ENCODE results near the gene NTSR2. TPM values are rescaled to one million over a fixed set of nuclear protein-coding genes. Genes with fewer than 3 reads are reported as not detected.

The NTSR2 gene
- polyA plus RNA-seq, 4 donors: 0.06 TPM; not detected in 3

- no peak for DNase-seq
- Histone ChIP-seq H3K9me3 (ENCODE audit: control insufficient read depth in 2 of 2, insufficient read depth in 1 of 2, low read depth in 1 of 2, low read length in 1 of 2) (peaks cover 0 to 4% of the 10 kb centered on the region in 2 donors), H3K27ac (ENCODE audit: low read depth in 1 of 3, low read length in 2 of 3) (no peak overlapping the region), H3K36me3 (ENCODE audit: control insufficient read depth in 3 of 3, insufficient read depth in 2 of 3, low read depth in 1 of 3, low read length in 3 of 3) (no peaks in the 10 kb centered on the region), H3K4me1 (ENCODE audit: control insufficient read depth in 3 of 3, insufficient read depth in 2 of 3, low read depth in 1 of 3, low read length in 2 of 3) (no peaks in the 10 kb centered on the region), H3K27me3 (ENCODE audit: control insufficient read depth in 3 of 3, insufficient read depth in 3 of 3, low read length in 3 of 3) (peaks cover 0 to 6% (median 0%) of the 10 kb centered on the region in 3 donors), H3K4me3 (ENCODE audit: low read depth in 1 of 3, low read length in 3 of 3) (no peak overlapping the region)
- 84 to 91% (median 88%) methylated on average over 10 of the region's 10 CpGs for WGBS, 3 donors
- no peak for FAIRE-seq
Observed at GRCh38 chr2:11659851-11660250, 10.1 kb downstream of the NTSR2 start.

DNA sequence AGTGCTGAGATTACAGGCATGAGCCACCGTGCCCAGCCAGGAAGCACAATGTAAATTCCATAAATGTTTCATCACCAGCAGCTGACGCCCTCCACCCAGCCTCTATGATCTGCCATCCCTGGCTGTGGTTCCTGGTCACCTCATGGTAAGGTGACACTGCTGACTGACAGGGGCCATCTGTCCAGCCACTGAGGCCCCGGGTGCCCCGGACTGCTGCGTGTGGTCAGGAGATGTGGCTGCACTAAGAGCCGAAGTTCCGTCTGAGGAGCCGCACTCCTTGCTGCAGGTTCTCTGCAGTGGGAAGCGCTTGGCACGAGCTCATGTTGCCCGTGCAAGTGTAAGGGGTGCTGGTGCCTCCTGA lies 10.9 kb downstream of the NTSR2 start:
- no peak overlapping the region for H3K27ac ChIP-seq (ENCODE audit: low read depth in 1 of 3, low read length in 2 of 3)
- no peak overlapping the region for H3K4me3 ChIP-seq (ENCODE audit: low read depth in 1 of 3, low read length in 3 of 3)
- H3K9me3 ChIP-seq (ENCODE audit: control insufficient read depth in 2 of 2, insufficient read depth in 1 of 2, low read depth in 1 of 2, low read length in 1 of 2): peaks cover 0 to 4% of the 10 kb centered on the region in 2 donors
- no peaks in the 10 kb centered on the region for H3K36me3 ChIP-seq (ENCODE audit: control insufficient read depth in 3 of 3, insufficient read depth in 2 of 3, low read depth in 1 of 3, low read length in 3 of 3)
- FAIRE-seq (no peak), DNase-seq (no peak)
- H3K27me3 ChIP-seq (ENCODE audit: control insufficient read depth in 3 of 3, insufficient read depth in 3 of 3, low read length in 3 of 3): peaks cover 0 to 6% (median 0%) of the 10 kb centered on the region in 3 donors
- H3K4me1 ChIP-seq (ENCODE audit: control insufficient read depth in 3 of 3, insufficient read depth in 2 of 3, low read depth in 1 of 3, low read length in 2 of 3): no peaks in the 10 kb centered on the region
- 67 to 84% (median 77%) methylated on average over 11 of the region's 11 CpGs for whole genome bisulfite sequencing, 3 donors

DNA sequence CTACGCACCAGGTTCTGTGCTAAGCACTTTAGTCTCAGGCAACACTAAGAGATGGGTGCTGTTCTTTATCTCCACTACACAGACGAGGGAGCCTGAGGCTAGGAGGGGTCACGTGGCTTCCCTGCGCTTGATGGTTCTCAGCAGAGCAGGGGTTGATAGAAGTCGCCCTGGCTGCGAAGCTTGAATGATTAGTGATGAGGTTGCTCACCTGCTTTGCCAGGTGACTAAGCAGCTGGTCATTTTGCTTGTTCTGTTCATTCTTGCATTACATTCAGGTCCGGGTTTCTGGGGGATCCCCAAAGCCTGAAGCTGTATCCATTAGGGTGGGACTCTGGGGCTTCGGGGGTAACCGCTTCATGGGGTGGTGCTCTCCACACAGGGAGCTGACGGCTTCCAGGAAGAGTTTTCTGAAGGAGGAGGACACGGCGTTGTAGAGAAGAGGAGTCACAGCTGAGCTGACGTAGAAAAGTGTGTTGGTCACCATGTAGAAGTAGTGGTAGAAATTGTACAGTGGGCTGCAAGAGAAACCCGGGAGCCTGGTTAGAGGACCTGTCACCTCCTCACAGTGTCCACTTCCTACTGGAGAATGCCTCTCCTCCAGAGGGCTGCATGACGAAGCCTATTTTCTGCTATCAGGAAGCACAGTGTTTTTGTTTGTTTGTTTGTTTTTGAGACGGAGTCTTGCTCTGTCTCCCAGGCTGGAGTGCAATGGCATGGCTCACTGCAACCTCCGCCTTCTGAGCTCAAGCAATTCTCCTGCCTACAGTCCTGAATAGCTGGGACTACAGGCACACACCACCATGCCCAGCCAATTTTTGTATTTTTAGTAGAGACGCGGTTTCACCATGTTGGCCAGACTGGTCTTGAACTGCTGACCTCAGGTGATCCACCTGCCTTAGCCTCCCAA lies 11.5 kb downstream of the NTSR2 start:
- WGBS, 3 donors: 79 to 81% (median 79%) methylated on average over 19 of the region's 19 CpGs
- FAIRE-seq (no peak), DNase-seq (no peak)
- Histone ChIP-seq H3K36me3 (ENCODE audit: control insufficient read depth in 3 of 3, insufficient read depth in 2 of 3, low read depth in 1 of 3, low read length in 3 of 3) (no peaks in the 10 kb centered on the region), H3K4me1 (ENCODE audit: control insufficient read depth in 3 of 3, insufficient read depth in 2 of 3, low read depth in 1 of 3, low read length in 2 of 3) (no peaks in the 10 kb centered on the region), H3K4me3 (ENCODE audit: low read depth in 1 of 3, low read length in 3 of 3) (no peak overlapping the region), H3K27ac (ENCODE audit: low read depth in 1 of 3, low read length in 2 of 3) (no peak overlapping the region), H3K27me3 (ENCODE audit: control insufficient read depth in 3 of 3, insufficient read depth in 3 of 3, low read length in 3 of 3) (peaks cover 0 to 6% (median 0%) of the 10 kb centered on the region in 3 donors), H3K9me3 (ENCODE audit: control insufficient read depth in 2 of 2, insufficient read depth in 1 of 2, low read depth in 1 of 2, low read length in 1 of 2) (peaks cover 0 to 4% of the 10 kb centered on the region in 2 donors)

DNA sequence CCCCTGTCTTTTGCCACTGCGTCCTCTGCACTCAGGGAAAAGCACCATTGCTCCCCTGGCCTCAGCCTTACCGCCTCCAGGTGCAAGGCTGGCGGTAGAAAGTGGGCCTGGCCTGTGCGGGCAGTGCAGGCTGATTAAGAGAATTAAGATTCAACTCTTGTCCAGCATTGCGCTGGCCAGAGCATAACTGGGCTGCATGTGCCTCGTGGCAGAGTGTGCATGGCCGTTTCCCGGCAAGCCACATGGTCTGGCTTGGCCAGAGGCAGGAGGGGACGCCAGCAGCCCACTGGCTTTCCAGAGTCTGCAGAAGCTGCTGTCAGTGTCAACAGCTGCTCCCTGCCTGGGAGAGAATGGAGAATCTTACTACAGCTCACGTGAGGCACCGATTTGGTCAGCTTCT lies 12.3 kb downstream of the NTSR2 start:
- FAIRE-seq (no peak), DNase-seq (no peak)
- peaks cover 0 to 3% of the 10 kb centered on the region in 2 donors for H3K9me3 ChIP-seq (ENCODE audit: control insufficient read depth in 2 of 2, insufficient read depth in 1 of 2, low read depth in 1 of 2, low read length in 1 of 2)
- peaks cover 0 to 6% (median 0%) of the 10 kb centered on the region in 3 donors for H3K27me3 ChIP-seq (ENCODE audit: control insufficient read depth in 3 of 3, insufficient read depth in 3 of 3, low read length in 3 of 3)
- 77 to 88% (median 80%) methylated on average over 11 of the region's 11 CpGs for WGBS, 3 donors
- no peaks in the 10 kb centered on the region for H3K4me1 ChIP-seq (ENCODE audit: control insufficient read depth in 3 of 3, insufficient read depth in 2 of 3, low read depth in 1 of 3, low read length in 2 of 3)
- H3K36me3 ChIP-seq (ENCODE audit: control insufficient read depth in 3 of 3, insufficient read depth in 2 of 3, low read depth in 1 of 3, low read length in 3 of 3): no peaks in the 10 kb centered on the region
- H3K4me3 ChIP-seq (ENCODE audit: low read depth in 1 of 3, low read length in 3 of 3): no peak overlapping the region
- H3K27ac ChIP-seq (ENCODE audit: low read depth in 1 of 3, low read length in 2 of 3): no peak overlapping the region

DNA sequence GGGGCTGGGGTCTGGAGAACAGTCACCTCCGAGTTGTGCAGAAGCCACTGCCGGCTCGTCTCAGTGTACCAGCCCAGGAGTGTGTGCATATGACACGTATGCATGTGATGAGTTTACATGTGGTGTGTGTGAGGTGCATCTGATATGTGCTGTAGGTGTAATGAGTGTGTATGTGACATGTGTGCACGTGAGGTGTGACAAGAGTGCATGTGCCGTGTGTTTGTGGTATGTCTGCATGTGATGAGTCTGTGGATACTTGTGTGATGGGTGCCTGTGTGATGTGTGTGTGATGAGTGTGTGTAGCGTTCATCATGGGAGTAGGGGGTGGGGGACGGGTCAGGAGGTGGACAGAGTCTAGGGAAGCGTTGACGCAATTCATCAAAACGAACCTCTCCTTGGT lies 12.8 kb downstream of the NTSR2 start:
- FAIRE-seq: no peak
- peaks cover 0 to 6% (median 0%) of the 10 kb centered on the region in 3 donors for H3K27me3 ChIP-seq (ENCODE audit: control insufficient read depth in 3 of 3, insufficient read depth in 3 of 3, low read length in 3 of 3)

GRCh38 chr2:11656671-11657101 lies 13.3 kb downstream of the NTSR2 start:
- WGBS, 3 donors: 35 to 63% (median 41%) methylated on average over 31 of the region's 31 CpGs
- H3K27ac ChIP-seq (ENCODE audit: low read depth in 1 of 3, low read length in 2 of 3): no peak overlapping the region
- no peaks in the 10 kb centered on the region for H3K36me3 ChIP-seq (ENCODE audit: control insufficient read depth in 3 of 3, insufficient read depth in 2 of 3, low read depth in 1 of 3, low read length in 3 of 3)
- H3K4me3 ChIP-seq (ENCODE audit: low read depth in 1 of 3, low read length in 3 of 3): no peak overlapping the region
- no peak for FAIRE-seq
- peak; percentile 29 to 44 for DNase-seq
- H3K27me3 ChIP-seq (ENCODE audit: control insufficient read depth in 3 of 3, insufficient read depth in 3 of 3, low read length in 3 of 3): peaks cover 0 to 6% (median 0%) of the 10 kb centered on the region in 3 donors
- no peaks in the 10 kb centered on the region for H3K4me1 ChIP-seq (ENCODE audit: control insufficient read depth in 3 of 3, insufficient read depth in 2 of 3, low read depth in 1 of 3, low read length in 2 of 3)
- H3K9me3 ChIP-seq (ENCODE audit: control insufficient read depth in 2 of 2, insufficient read depth in 1 of 2, low read depth in 1 of 2, low read length in 1 of 2): no peaks in the 10 kb centered on the region

More for the DNA sequence above, 12.8 kb downstream of the NTSR2 start:
- H3K4me3 ChIP-seq (ENCODE audit: low read depth in 1 of 3, low read length in 3 of 3): no peak overlapping the region
- WGBS, 3 donors: 82 to 90% (median 84%) methylated on average over 10 to 11 of the region's 11 CpGs
- no peaks in the 10 kb centered on the region for H3K36me3 ChIP-seq (ENCODE audit: control insufficient read depth in 3 of 3, insufficient read depth in 2 of 3, low read depth in 1 of 3, low read length in 3 of 3)
- no peaks in the 10 kb centered on the region for H3K4me1 ChIP-seq (ENCODE audit: control insufficient read depth in 3 of 3, insufficient read depth in 2 of 3, low read depth in 1 of 3, low read length in 2 of 3)
- DNase-seq: no peak
- H3K27ac ChIP-seq (ENCODE audit: low read depth in 1 of 3, low read length in 2 of 3): no peak overlapping the region
- H3K9me3 ChIP-seq (ENCODE audit: control insufficient read depth in 2 of 2, insufficient read depth in 1 of 2, low read depth in 1 of 2, low read length in 1 of 2): peaks cover 0 to 2% of the 10 kb centered on the region in 2 donors

DNA sequence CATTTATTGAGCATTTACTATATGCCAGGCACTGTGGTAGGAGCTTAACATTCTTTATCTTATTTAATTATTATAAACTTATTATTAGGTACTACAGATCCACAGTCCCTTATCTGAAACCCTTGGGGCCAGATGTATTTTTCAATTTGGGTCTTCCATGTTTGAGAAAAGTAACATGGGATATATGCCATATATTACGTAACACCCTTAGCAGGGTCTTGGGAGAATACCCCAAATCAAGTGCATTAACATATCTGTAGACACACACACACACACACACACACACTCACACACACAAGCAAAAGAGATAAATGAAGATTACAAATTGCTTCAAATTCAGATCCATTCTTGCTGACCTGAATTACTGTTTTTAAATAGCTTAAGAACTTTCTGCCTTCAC lies 13.7 kb downstream of the NTSR2 start:
- Histone ChIP-seq H3K4me1 (ENCODE audit: control insufficient read depth in 3 of 3, insufficient read depth in 2 of 3, low read depth in 1 of 3, low read length in 2 of 3) (no peaks in the 10 kb centered on the region), H3K9me3 (ENCODE audit: control insufficient read depth in 2 of 2, insufficient read depth in 1 of 2, low read depth in 1 of 2, low read length in 1 of 2) (no peaks in the 10 kb centered on the region), H3K4me3 (ENCODE audit: low read depth in 1 of 3, low read length in 3 of 3) (no peak overlapping the region), H3K27me3 (ENCODE audit: control insufficient read depth in 3 of 3, insufficient read depth in 3 of 3, low read length in 3 of 3) (peaks cover 0 to 6% (median 0%) of the 10 kb centered on the region in 3 donors), H3K27ac (ENCODE audit: low read depth in 1 of 3, low read length in 2 of 3) (no peak overlapping the region), H3K36me3 (ENCODE audit: control insufficient read depth in 3 of 3, insufficient read depth in 2 of 3, low read depth in 1 of 3, low read length in 3 of 3) (no peaks in the 10 kb centered on the region)
- 88 to 93% (median 90%) methylated on average over 1 of the region's 1 CpG for WGBS, 3 donors
- DNase-seq: no peak
- FAIRE-seq: no peak

- H3K9me3 ChIP-seq (ENCODE audit: control insufficient read depth in 2 of 2, insufficient read depth in 1 of 2, low read depth in 1 of 2, low read length in 1 of 2): no peaks in the 10 kb centered on the region
- WGBS, 3 donors: 70 to 73% (median 73%) methylated on average over 4 of the region's 4 CpGs
- no peaks in the 10 kb centered on the region for H3K4me1 ChIP-seq (ENCODE audit: control insufficient read depth in 3 of 3, insufficient read depth in 2 of 3, low read depth in 1 of 3, low read length in 2 of 3)
- DNase-seq: no peak
- peaks cover 0 to 6% (median 0%) of the 10 kb centered on the region in 3 donors for H3K27me3 ChIP-seq (ENCODE audit: control insufficient read depth in 3 of 3, insufficient read depth in 3 of 3, low read length in 3 of 3)
- H3K4me3 ChIP-seq (ENCODE audit: low read depth in 1 of 3, low read length in 3 of 3): no peak overlapping the region
- no peak for FAIRE-seq
- no peaks in the 10 kb centered on the region for H3K36me3 ChIP-seq (ENCODE audit: control insufficient read depth in 3 of 3, insufficient read depth in 2 of 3, low read depth in 1 of 3, low read length in 3 of 3)
- H3K27ac ChIP-seq (ENCODE audit: low read depth in 1 of 3, low read length in 2 of 3): no peak overlapping the region
Observed at GRCh38 chr2:11655495-11655894, 14.5 kb downstream of the NTSR2 start.
